8988T (cell line): Measurements from ENCODE around the gene RNPEPL1.
"Not testable (repeated sequence)": the region's sequence is repeated elsewhere in the genome, so short reads cannot be mapped to it uniquely, and the experiment has no call there.

Source experiments
- DNase-seq: peaks from one replicate; pipeline ENCODE4 v3.0.0; 2011

RNPEPL1 gene

DNA sequence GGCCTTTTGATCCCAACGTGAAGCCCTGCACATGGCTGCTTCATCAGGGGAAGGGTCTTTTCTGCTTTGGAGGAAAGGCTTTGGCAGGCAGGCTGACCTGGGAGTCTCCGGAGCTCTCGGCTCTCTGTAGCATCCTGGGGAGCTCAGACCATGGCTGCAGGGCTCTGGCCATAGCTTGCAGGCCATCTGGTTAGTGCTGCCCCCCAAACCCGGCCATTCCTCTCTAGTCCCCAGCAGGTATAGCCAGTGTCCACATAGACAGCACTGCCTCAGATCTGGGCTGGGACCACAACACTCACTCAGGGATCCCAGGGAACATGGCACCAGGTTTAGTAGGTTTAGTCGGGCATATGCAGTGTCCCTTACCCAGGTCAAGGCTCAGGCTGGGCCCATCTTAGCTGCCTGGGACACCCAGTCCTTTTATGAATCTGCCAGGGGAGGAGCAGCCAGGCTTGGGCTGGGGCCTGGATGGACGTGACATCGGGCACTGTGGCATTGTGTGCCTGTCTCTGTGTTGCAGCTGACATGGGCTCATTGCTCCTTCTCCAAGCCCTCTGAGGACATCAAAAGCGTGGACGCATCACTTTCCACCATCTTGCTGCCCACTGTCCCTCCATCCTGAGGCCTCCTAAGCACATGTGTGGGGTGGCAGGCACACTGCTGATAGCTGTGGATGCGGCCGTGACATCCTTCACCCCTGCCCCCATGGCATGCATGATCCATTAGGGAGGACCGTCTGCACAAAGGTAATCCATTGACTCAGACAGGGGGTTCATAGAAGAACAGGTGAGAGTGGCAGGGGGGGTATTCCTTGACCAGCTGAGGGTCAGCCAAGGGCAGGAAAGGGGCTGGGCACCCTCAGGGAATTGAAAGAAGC lies 37.8 kb downstream of the RNPEPL1 start:
- DNase-seq: no peak

DNA sequence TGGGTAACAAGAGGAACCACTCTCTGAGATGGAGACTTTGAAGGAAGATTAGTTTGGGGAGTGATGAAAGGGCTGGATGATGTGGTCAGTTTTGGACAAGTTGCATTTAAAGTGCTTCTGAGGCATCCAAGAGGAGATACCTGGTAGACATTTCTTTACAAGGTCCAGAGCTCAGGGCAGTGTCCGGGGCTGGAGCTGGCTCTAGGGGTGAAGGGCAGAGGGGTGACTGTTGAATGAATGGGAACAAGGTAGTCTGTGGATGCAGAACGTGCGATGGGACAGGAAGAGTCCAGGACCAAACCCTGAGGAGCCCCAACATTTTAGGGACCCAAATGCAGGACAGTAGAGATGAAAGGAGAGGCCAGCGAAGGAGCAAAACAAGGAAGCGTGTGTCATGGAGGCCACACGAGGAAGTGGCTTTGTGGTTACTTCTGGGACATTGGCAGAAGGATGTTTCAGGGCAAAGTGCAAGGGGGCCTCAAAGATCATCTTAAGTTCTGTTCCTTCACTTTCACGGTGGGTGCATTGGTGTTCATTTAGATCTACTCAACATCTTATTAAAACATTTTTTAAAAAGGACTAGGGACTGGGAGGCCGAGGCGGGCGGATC lies 43.4 kb downstream of the RNPEPL1 start:
- DNase-seq: peak; percentile 2

DNA sequence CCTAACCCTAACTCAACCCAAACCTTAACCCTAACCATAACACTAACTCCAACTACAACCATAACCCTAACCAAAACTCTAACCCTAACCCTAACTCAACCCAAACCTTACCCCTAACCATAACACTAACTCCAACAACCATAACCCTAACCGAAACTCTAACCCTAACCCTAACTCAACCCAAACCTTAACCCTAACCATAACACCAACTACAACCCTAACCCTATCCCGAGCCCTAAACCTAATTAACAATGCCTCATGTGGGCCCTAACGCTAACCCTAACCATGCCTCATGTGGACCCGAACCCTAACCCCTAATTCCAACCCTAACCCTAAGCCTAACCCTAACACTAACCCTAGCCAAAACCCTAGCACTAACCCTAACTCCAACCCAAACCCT lies 45.5 kb downstream of the RNPEPL1 start:
- DNase-seq: no peak

DNA sequence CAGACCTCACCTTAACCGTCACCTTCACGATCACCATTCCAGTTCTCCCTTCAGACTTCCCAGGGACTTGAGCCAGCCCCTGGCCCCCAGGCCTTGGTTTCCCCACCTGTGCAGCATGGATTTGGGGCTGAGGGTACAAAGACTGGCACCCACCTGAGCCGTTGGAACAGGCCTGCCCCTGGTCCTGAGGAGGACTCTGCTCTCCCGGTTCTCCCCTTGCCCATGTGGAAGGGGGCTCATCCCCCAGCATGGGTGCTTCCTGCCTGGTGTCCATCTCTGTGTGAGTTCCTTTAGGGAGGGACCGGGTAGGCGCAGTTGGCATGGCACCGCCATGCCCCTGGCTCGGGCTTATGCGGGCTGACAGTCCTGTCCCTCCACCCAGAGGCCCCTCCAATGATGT lies 46.1 kb downstream of the RNPEPL1 start:
- DNase-seq: no peak

DNA sequence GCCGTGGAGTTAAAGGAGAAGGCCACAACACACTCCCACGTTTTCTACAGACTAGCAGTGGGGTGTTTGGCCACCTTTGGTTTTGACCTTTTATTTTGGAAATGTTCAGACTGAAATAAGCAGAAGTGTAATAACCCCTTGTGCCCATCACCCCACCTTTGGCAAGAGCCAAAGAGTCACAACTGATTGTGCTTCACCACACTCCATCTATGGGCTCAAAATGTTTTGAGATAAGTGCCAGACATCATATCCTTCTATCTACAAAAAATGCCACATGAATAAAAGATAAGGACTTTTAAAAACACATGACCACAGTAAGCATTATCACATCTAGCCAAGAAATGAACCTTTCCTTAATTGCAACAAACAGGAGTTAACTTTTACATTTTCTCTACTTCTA lies 47.1 kb downstream of the RNPEPL1 start:
- no peak for DNase-seq

DNA sequence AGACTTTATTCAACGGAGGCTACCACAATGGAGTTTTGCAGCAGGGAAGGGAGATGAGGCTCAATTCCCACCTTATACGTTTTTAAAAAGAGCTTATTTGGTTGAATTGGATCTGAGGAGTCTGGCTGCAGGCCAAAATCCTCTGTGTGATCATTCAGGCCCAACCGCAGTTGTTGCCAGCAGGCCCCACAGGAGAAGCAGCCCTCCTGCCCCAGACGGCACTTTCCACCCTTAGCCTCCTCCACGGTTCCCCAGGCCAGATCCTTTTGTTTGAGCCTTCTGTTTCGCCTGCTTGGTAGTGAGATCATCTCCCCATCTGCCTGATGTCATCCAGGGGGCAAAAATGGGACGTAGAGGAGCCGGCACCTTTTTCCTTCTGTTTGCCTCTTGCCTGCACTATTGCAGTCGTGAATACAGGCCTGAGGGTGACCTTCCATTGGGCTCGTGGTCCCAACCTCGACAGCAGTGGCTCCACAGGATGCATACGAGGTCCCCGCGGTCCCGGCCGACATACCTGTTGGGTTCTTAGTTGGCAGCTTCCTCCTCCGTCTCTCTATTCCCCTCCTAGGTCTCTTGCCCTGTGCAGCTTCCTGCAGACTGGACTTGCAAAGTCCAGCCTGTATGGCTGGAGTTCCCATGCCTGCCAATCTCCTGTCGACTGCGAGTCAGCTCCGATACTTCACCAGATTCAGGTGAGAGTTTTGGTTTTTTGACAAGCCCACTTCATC lies 47.7 kb downstream of the RNPEPL1 start:
- DNase-seq: no peak

DNA sequence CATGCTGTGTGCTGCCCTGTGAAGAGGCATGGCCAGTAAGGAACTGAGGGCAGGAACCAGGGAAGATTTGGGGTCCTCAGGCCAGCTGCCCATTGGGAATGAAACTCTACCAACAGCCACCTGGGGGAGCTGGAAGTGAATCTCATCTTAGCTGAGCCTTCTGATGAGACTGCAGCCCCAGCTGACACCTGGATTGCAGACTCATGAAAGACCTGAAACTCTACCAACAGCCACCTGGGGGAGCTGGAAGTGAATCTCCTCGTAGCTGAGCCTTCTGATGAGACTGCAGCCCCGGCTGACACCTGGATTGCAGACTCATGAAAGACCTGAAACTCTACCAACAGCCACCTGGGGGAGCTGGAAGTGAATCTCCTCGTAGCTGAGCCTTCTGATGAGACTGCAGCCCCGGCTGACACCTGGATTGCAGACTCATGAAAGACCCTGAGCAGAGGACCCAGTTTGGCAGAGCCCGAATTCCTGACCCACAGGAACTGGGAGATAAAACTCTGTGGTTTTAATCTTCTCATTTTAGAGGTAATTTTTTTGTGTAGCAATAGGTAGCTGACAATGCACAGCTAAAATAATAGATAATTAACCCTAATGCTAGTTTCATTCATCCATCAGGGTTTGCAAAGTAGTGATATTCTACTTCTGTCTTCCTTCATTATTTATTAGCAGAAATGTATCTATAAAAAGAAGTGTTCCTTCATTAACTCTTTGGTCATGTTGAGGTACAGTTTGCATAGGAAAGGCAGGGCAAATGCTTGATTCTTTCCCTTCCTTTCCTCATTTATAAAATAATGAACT lies 48.8 kb downstream of the RNPEPL1 start:
- not testable (repeated sequence) for DNase-seq

DNA sequence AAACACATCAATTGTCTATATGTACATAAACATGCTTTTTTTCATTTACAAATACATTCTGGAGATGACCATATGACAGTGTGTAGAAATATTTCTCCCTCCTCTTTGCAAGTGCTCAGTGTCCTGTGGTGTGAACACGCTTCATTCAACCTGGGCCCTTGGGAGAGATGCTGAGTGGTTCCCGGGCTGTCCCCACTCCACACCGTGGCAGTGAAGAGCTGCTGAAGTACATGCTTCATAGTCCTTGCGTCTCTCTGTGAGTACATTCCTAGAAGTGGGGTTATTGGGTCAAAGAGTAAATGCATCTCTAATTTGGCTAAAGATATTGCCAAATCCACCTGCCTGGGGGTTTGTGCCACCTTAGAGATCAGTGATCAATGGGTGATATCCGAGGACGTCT lies 50.5 kb downstream of the RNPEPL1 start:
- DNase-seq: no peak

DNA sequence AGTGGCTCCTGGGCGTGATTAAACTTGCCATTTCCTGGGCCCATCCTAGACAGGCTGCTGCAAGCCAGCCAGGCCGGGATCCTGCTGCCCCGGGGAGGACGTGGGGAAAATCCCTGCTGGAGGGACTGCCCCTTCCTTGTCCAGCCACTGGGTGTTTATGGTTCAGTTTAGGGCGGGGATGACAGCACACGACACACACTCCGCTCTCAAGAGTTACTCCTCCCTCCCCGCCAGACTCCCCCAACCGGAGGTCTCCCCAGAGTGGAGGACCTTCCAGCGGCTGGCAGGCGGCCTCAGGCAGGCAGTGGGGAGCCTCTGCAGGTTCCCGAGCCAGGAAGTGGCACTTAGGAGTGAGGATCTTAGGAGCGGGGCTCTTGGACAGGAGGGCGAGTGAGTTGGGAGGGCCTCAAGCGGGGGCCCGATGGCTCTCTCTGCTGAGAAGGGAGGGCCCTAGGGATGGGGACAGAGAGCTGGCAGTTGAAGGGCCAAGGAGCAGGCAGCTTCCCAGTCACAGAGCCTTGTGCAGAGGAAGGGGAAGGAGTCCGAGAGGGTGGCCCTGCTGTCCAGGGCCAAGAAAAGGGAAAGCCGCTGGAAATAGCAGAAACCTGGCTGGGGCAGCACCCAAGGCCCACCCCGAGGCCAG lies 51.3 kb downstream of the RNPEPL1 start:
- peak; percentile 9 for DNase-seq

DNA sequence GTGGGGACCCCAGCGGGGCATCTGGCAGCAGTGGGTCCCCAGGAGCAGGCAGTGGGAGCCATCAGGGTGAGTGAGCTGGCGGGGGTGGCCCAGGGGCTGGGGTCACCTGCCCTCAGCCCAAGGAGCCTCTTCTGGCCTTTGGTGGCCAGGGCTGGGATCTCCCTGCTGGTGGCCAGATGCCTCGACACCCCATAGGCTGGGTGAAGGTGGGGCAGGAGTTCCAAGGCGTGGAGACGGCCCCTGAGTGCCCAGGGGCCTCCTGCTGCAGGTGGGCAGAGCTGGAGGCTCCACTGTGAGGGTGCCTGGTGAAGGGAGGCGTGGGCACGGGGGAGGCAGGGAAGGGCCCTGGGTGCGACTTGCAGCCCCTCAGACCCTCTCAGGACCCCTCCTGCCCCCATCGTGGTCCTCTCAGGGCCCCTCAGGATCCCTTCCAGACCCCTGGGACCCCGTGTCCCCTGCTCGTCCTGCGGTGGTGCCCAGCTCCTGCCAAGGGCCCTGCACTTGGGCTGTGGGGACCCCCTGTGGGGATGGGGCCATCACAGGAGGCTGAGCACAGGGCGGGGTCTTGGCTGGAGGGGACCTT lies 52.0 kb downstream of the RNPEPL1 start:
- peak; percentile 5 for DNase-seq

DNA sequence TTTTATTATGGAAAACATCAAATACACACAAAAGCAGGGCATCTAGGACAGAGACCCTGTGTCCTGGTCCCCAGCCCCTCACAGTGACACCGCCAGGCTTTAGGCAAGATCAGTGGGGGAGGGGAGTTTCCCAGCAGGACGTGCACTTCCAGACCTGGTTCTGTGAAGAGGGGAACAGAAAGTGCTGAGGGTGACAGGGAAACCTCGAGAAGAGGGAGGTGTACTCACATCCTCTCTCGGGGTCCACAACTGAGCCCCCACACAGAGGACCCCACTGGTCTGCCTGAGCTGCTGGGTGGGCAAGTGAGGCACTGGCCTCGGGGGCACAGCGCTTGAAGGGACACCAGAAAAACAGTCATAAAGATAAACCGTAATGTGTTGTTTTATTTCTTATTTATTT lies 52.6 kb downstream of the RNPEPL1 start:
- DNase-seq: peak; percentile 2

DNA sequence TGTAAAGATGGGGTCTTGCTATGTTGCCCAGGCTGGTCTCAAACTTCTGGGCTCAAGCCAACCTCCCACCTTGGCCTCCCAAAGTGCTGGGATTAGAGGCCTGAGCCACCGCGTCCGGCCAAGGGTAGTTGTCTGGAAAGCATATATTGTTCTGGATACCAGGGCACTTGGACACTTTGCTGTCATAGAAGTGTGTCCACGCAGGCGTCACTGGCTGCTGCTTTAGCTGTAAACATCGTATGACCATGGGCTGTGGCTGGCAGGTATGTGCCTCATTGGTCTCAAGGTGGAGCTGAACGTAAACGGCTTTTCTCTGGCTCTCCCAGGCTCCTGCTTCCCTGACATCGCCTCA lies 53.8 kb downstream of the RNPEPL1 start:
- DNase-seq: peak; percentile 1

DNA sequence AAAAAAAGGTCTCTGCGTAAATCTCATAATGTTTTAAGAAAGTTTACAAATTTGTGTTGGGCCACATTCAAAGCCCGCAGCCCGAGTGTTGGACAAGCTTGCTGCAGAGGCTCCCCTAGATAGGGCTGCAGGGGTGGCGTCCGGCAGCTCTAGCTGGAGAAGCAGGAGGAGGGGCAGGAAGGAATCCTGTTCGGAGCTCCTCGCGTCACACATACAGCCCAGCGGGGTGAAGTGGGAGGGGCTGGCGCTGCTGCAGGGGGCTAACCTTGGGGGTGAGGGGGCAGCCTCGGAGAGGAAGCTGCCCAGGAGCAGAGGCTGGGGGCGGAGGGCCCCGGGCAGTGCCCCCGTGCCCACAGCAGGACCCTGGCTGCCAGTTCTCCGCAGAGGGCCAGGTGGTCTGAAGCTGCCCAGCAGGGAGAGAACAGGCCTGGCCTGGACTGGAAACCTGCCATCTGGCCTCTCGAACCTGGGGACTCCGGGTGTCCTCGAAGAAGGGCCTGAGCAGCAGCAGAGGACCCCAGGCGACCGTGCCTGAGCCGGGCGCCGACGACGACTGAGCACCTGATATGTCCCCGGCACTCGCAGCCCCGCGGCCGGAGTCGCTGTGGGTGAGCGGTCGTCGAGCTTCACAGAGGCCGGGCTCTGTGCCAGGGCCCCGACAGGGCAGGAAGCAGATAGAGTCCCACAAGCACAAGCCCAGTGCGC lies 54.4 kb downstream of the RNPEPL1 start:
- peak; percentile 6 for DNase-seq

DNA sequence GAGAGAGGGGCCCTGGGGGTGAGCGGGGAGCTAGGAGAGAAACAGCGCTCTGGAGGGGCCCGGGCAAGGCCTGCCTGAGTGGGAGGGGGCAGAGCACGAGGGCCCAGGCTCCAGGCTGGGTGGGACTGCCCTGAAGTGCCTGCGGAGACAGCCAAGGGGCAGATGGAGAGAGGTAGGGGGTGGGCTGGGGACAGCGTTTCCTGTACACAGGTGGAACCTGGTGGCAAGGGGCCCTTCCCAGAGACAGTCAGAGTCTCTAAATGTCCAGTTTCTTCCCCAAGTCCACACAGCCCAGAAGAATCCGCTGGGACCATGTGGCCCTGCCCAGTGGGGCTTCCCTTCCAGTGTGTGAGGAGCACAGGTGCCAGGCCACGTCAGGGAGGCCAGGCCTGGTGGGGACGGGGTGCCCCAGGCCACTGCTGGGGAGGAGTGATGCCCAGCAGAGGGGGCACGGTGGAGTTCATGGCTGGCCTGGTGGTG lies 55.3 kb downstream of the RNPEPL1 start:
- DNase-seq: peak; percentile 4

DNA sequence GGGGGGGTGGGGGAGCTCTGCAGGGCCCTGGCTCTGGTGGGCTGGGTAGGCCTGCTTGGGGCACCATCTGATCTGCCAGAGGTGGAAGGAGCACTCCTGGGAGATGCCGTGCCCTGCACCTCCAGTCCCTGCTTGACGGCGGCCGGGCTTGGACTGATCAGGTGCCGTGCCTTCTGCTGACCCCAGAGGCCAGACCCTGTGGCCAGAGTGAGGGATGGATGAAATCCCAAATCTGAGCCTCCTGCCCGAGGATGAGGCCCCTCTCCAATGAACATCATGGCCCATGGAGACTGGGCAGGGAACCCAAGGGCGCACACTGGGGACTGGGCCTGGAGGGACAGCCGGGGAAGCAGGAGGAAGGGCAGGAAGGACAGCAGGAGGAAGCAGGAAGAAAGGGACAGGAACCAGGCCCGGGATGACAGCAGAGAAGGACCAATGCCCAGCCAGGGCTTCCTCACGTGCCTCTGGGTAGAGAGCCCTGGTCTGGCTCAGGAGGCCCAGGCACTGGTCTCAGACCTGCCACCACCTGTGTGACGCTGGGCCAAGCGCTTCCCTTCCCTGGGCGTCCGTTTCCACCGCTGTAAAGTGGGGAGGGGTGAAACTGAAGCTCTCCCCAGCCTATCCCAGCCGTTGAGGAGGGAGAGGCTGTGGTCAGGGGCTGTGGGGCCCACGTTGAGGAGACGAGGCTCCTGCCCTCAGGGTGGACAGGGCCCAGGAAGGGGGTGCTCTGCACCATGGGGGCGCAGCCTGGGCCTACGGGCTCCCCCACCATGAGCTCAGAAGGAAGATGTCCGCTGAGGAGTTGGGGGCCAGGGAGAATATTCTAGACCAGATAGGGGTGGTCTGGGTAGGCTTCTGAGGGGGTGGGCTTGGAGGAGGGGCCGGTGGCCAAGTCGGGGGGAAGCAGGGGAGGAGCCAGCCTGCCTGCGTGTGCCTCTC lies 56.0 kb downstream of the RNPEPL1 start:
- peak; percentile 6 for DNase-seq

DNA sequence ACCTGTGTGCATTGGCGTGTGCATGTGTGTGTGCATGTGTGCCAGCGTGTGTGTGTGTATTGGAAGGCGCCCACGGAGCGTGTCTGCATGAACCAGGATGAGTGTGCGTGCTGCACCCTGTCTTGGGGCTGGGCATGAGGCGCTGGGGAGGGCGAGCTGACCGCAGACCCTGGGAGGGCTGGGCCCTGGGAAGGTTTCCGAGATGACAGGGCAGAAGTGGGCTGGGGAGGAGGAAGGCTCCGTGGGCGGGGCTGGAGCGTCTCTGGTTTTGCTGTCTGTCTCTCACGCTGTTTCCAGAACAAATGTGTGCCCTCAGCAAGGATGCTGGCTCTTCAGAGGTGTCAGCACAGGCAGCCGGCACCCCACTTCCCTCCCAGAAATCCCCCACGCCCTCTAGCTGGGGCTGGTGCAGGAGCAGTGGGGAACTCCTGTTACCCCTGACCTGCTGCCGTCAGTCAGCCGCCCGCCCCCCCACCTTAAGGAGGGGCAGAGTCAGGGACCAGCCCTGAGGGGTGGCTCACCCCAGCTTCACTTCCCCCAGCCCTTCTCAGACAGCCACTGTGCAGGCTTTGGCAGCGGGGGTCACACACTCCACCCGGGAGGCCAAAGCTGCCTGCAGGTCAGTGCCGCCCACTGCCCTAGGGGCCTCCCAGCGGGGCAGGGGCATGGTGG lies 56.8 kb downstream of the RNPEPL1 start, which contains the start of gene GPR35:
Gene GPR35, plus strand, starts transcription at position 531 of the 672 bp plus-strand sequence. CDS start 4,473 bp downstream, outside the sequence.
- DNase-seq: peak; percentile 17

DNA sequence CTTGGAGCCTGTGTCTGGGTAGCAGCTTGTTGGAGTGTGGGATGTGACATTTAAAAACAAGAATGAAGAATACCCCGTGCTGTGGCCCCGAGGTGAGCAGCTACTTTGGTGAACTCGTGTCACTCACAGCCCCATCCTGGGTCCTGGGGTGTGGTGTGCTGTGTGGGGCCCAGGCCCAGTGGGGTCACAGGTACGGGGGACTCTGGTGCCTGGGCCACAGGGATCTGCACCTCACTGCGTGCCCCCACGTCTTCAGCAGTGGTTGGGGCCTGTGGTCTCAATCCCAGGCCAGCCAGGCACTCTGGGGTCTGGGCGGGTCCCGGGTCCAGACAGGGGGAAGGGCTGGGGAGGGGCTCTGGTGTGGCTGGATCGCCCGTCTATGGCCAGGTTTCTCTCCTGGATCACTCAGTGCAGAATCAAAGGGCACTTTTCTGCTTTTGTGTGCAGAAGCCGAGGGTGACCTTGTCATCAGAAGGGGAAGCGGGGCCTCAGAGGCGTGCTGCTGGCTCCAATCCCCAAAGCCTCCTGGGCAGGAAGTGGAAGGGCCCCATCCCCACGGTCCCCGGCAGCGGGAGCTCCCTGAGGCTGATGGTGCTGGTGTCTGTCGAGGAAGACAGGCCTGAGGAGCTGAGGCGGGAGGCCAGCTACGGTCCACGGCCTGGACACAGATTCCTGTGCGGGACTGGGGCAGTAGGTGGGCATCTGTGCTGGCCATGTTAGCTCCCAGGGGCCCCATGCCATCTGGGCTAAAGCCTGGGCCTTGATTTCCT lies 58.4 kb downstream of the RNPEPL1 start:
- peak; percentile 22 for DNase-seq

DNA sequence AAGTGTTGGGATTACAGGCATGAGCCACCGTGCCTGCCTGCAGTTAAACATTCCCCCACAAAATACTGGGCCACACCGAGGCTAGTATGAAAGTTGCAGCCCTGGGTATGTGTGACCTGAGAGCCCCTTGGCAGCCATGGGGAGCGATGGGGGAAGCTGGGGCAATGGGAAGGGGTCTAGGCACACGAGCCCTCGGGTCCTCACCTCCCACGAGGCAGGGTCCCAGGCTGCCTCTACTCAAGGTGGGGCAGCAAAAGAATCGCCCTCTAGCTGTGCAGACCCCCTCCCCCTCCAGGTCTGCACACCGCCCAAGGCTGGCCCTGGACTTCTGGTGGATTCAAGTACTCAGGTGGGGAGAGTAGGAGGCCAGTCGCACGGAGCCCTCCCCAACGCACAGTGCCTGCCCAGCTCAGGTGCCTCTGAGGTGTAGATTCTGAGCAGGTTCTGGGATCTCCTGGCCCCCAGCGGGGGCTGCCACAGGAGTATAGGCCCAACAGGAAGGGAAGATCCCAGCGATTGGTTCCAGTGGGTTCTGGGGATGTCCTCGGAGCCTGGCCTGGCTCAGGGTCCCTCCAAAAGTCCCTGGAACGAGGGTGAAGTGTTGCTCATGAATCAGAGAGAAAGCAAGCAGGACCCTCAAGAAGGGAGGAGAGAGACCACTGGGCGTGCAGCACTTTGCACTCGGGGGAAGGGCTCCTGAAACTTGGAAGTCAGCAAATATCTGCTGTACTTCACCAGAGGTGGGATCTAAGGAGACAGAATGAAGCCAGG lies 59.6 kb downstream of the RNPEPL1 start:
- peak; percentile 26 for DNase-seq
